Measurements from ENCODE around the gene KDM7A. TPM values are rescaled to one million over a fixed set of nuclear protein-coding genes. Genes with fewer than 3 reads are reported as not detected.

KDM7A gene
- polyA plus RNA-seq, 1 of the 3 experiments (the other 2 are of a cell fraction): 0.94 TPM

DNA sequence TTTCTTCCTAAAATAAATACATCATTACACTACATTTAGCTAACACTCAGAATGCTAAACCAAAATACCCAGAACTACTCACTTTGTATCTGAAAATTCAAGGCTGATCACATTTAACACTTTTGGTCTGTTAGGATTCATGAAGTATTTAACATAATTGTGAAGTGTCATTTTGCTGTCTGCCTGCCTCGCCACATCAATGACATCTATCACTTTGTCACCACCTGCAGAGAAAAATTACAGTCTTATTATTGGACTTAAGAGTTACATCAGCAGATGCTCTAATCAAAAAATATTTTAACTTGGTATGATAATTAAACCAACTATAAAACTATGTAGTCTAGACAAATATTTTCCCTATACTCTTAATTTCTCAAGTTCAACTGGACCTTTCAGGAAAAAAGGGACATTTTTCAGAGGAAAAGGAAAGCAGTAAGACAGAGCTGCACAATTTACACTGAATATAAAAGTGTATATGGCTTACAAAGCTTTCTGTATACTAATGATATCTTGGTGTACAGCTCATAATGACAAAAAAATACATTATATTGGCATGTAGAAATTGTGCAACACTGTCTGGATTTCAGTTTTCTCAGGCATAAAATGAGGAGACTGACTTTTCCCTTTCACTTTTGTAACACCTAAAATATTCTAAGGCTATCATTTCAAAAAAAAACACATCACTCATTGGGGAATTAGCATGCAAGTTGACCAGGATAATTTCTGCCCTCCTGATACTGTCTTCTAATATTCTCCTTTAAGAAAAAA lies 49.2 kb downstream of the KDM7A start:
- H3K36me3 ChIP-seq (replicated peaks in 1 of 2; ENCODE audit: control insufficient read depth in 1 of 2, insufficient read depth in 2 of 2, low read length in 1 of 2): peaks cover 0 to 18% of the 10 kb centered on the region in 2 experiments
- H3K4me1 ChIP-seq (ENCODE audit: control insufficient read depth in 1 of 2, insufficient read depth in 2 of 2, low read depth in 1 of 2, low read length in 1 of 2): no peaks in the 10 kb centered on the region; a peak in 1 of 4 replicates
- DNase-seq: no peak
- H3K27me3 ChIP-seq (ENCODE audit: insufficient read depth): no peaks in the 10 kb centered on the region
- H3F3A ChIP-seq (replicated peaks; ENCODE audit: insufficient read depth): no peaks in the 10 kb centered on the region
- H3K9me2 ChIP-seq: no peaks in the 10 kb centered on the region
- no peaks in the 10 kb centered on the region for H3K79me2 ChIP-seq (ENCODE audit: insufficient read depth)
- POLR2A ChIA-PET: no interaction called here
- TF ChIP-seq NRF1 (IDR thresholded peaks at IDR 0.05; ENCODE audit: low read depth, low read length) (no peak), TEAD4 (IDR thresholded peaks at IDR 0.05; ENCODE audit: borderline replicate concordance, insufficient read depth) (no peak), GABPA (IDR thresholded peaks at IDR 0.05; ENCODE audit: low read depth) (no peak), FOSL2 (IDR thresholded peaks at IDR 0.05; ENCODE audit: borderline replicate concordance, low read depth) (no peak), NFIC (IDR thresholded peaks at IDR 0.05; ENCODE audit: borderline replicate concordance) (no peak), EP300 (IDR thresholded peaks at IDR 0.05; ENCODE audit: borderline replicate concordance in 1 of 2, low read depth in 1 of 2, low read length in 1 of 2) (no peak), JUND (IDR thresholded peaks at IDR 0.05) (no peak), MXI1 (IDR thresholded peaks at IDR 0.05; ENCODE audit: low read depth, low read length) (no peak), GATA2 (CRISPR knock-in tag; IDR thresholded peaks at IDR 0.05) (no peak)
- TF ChIP-seq, protein P1, sequence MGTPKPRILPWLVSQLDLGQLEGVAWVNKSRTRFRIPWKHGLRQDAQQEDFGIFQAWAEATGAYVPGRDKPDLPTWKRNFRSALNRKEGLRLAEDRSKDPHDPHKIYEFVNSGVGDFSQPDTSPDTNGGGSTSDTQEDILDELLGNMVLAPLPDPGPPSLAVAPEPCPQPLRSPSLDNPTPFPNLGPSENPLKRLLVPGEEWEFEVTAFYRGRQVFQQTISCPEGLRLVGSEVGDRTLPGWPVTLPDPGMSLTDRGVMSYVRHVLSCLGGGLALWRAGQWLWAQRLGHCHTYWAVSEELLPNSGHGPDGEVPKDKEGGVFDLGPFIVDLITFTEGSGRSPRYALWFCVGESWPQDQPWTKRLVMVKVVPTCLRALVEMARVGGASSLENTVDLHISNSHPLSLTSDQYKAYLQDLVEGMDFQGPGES (IDR thresholded peaks at IDR 0.05; ENCODE audit: low read depth, low read length): no peak
- H3K9ac ChIP-seq: no peak overlapping the region
- H3K9me3 ChIP-seq: no peaks in the 10 kb centered on the region
- no peak overlapping the region for H3K4me2 ChIP-seq
- no peak overlapping the region for H2AFZ ChIP-seq (ENCODE audit: low read depth)
- H3K27ac ChIP-seq (ENCODE audit: low read depth in 2 of 2, low read length in 1 of 2): no peak overlapping the region
- CTCF ChIA-PET: no interaction called here
- no peak overlapping the region for H3K4me3 ChIP-seq (ENCODE audit: low read depth in 2 of 2, low read length in 1 of 2)
- 96% methylated on average over 1 of the region's 1 CpG for WGBS (ENCODE audit: low lambda C conversion rate)
- H4K20me1 ChIP-seq (ENCODE audit: insufficient read depth): no peaks in the 10 kb centered on the region

- no peaks in the 10 kb centered on the region for H3K9me3 ChIP-seq
- no peaks in the 10 kb centered on the region for H3F3A ChIP-seq (replicated peaks; ENCODE audit: insufficient read depth)
- CTCF ChIA-PET: interaction anchor here (1.0 kb wide), 1 partner anchor 481 kb away, joined by 3 read pairs; no protein-coding TSS in a partner anchor
- H4K20me1 ChIP-seq (ENCODE audit: insufficient read depth): no peaks in the 10 kb centered on the region
- TF ChIP-seq MEF2A (IDR thresholded peaks at IDR 0.05; ENCODE audit: borderline replicate concordance, low read depth) (no peak), FOXJ3 (CRISPR knock-in tag; IDR thresholded peaks at IDR 0.05) (no peak), ELF1 (IDR thresholded peaks at IDR 0.05) (no peak)
- TF ChIP-seq, protein P2, sequence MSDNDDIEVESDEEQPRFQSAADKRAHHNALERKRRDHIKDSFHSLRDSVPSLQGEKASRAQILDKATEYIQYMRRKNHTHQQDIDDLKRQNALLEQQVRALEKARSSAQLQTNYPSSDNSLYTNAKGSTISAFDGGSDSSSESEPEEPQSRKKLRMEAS (IDR thresholded peaks at IDR 0.05; ENCODE audit: low read depth): no peak
- H2AFZ ChIP-seq (ENCODE audit: low read depth): no peak overlapping the region
- H3K36me3 ChIP-seq (replicated peaks in 1 of 2; ENCODE audit: control insufficient read depth in 1 of 2, insufficient read depth in 2 of 2, low read length in 1 of 2): peaks cover 0 to 10% of the 10 kb centered on the region in 2 experiments
- H3K4me1 ChIP-seq (ENCODE audit: control insufficient read depth in 1 of 2, insufficient read depth in 2 of 2, low read depth in 1 of 2, low read length in 1 of 2): no peaks in the 10 kb centered on the region
- no peaks in the 10 kb centered on the region for H3K9me2 ChIP-seq
- POLR2A ChIA-PET: no interaction called here
- no peaks in the 10 kb centered on the region for H3K79me2 ChIP-seq (ENCODE audit: insufficient read depth)
- 99% methylated on average over 6 of the region's 6 CpGs for WGBS (ENCODE audit: low lambda C conversion rate)
- DNase-seq: no peak
- no peak overlapping the region for H3K4me3 ChIP-seq (ENCODE audit: low read depth in 2 of 2, low read length in 1 of 2)
- H3K27ac ChIP-seq (ENCODE audit: low read depth in 2 of 2, low read length in 1 of 2): no peak overlapping the region
- no peak overlapping the region for H3K9ac ChIP-seq
- H3K4me2 ChIP-seq: no peak overlapping the region
- H3K27me3 ChIP-seq (ENCODE audit: insufficient read depth): no peaks in the 10 kb centered on the region
Observed at GRCh38 chr7:140126435-140127034, 50.2 kb downstream of the KDM7A start.
